ENCODE measurements around the gene TCF15. TPM values are rescaled to one million over a fixed set of nuclear protein-coding genes. Genes with fewer than 3 reads are reported as not detected.

TCF15 gene
- total and polyA plus RNA-seq, 2 of the 13 experiments (the other 11 are each of a cell fraction or from before 2014, with no cell fraction given), result not detected

GRCh38 chr20:642398-643174 is 32.5 kb upstream of the TCF15 start (continued):
- no peak for TF ChIP-seq PHF5A (CRISPR knock-in tag; IDR thresholded peaks at IDR 0.05; ENCODE audit: low read depth, unreplicated experiment)
- TF ChIP-seq ZNF160 (CRISPR knock-in tag; IDR thresholded peaks at IDR 0.05), result peak; percentile 68; the same call in 1 of the 2 replicates
- TF ChIP-seq SPEN (CRISPR knock-in tag; IDR thresholded peaks at IDR 0.05; ENCODE audit: low read depth), result peak; percentile 61; the same call in 1 of the 2 replicates
- TF ChIP-seq NAIF1 (CRISPR knock-in tag; IDR thresholded peaks at IDR 0.05; ENCODE audit: borderline replicate concordance), result no peak
- TF ChIP-seq ZNF282 (IDR thresholded peaks at IDR 0.05; ENCODE audit: partially characterized antibody), result no peak
- peak; percentile 51 for TF ChIP-seq ZFY (CRISPR knock-in tag; IDR thresholded peaks at IDR 0.05)
- no peak for TF ChIP-seq BHLHE40 (IDR thresholded peaks at IDR 0.05; ENCODE audit: low read length)
- TF ChIP-seq EEA1 (CRISPR knock-in tag; IDR thresholded peaks at IDR 0.05; ENCODE audit: borderline replicate concordance), result peak; percentile 40; the same call in 1 of the 2 replicates
- TF ChIP-seq ZBTB46 (CRISPR knock-in tag; IDR thresholded peaks at IDR 0.05; ENCODE audit: borderline replicate concordance), result no peak
- TF ChIP-seq ZNF256 (CRISPR knock-in tag; conservative IDR thresholded peaks at IDR 0.05), result no peak
- TF ChIP-seq SMARCC2 (IDR thresholded peaks at IDR 0.05), result no peak
- no peak for TF ChIP-seq TBX3 (IDR thresholded peaks at IDR 0.05; ENCODE audit: borderline replicate concordance)
- TF ChIP-seq ZNF530 (CRISPR knock-in tag; IDR thresholded peaks at IDR 0.05; ENCODE audit: low read depth), result no peak
- TF ChIP-seq E2F5 (CRISPR knock-in tag; conservative IDR thresholded peaks at IDR 0.05), result 0 out of 2 replicates have a peak, but pooled peaks have one; percentile 55
- peak; percentile 58; the same call in 1 of the 2 replicates for TF ChIP-seq SOX5 (CRISPR knock-in tag; IDR thresholded peaks at IDR 0.05; ENCODE audit: borderline replicate concordance)
- TF ChIP-seq ZNF12 (CRISPR knock-in tag; IDR thresholded peaks at IDR 0.05), result no peak; the same call in 1 of the 2 replicates
- TF ChIP-seq NCOA5 (CRISPR knock-in tag; IDR thresholded peaks at IDR 0.05), result no peak
- TF ChIP-seq REXO4 (CRISPR knock-in tag; IDR thresholded peaks at IDR 0.05; ENCODE audit: borderline replicate concordance), result no peak
- TF ChIP-seq ZFAT (CRISPR knock-in tag; conservative IDR thresholded peaks at IDR 0.05), result no peak
- no peak for TF ChIP-seq NCOA1 (CRISPR knock-in tag; IDR thresholded peaks at IDR 0.05)
- TF ChIP-seq NFKBIZ (CRISPR knock-in tag; IDR thresholded peaks at IDR 0.05), result no peak
- no peak for TF ChIP-seq MZF1 (CRISPR knock-in tag; IDR thresholded peaks at IDR 0.05; ENCODE audit: borderline replicate concordance)
- peak; percentile 24; the same call in 1 of the 2 replicates for TF ChIP-seq ARID4A (CRISPR knock-in tag; IDR thresholded peaks at IDR 0.05; ENCODE audit: borderline replicate concordance)
- TF ChIP-seq ZNF576 (CRISPR knock-in tag; IDR thresholded peaks at IDR 0.05), result no peak

Data from HepG2 (cell line).